Measurements from ENCODE around the gene UTP18.

The UTP18 gene

DNA sequence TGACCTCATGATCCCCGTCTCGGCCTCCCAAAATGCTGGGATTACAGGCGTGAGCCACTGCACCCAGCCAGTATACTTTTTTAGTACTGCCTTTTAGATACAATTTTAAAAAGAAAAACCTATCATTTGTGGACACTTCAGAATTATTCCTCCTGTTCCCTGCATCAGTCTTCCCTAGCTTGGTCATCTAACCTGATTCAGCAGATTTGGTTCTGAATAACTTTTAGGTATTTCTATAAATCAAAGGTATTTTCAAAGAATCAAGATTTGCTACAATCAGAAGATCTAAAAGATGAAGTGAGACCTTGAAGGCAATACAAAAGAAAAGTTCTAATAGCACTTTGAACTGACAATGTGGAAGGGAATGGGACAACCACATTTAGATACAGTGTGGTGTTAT lies 30.5 kb upstream of the UTP18 start:
- DNase-seq (ENCODE audit: low read depth, low spot score), result no peak
- TF ChIP-seq SUZ12 (IDR thresholded peaks at IDR 0.05; ENCODE audit: extremely low read depth, insufficient read depth, insufficient read length), result no peak
- no peak for TF ChIP-seq YY1 (IDR thresholded peaks at IDR 0.05; ENCODE audit: insufficient read depth, insufficient read length)
- no peak for TF ChIP-seq ZNF274 (IDR thresholded peaks at IDR 0.05; ENCODE audit: low read depth, low read length)

DNA sequence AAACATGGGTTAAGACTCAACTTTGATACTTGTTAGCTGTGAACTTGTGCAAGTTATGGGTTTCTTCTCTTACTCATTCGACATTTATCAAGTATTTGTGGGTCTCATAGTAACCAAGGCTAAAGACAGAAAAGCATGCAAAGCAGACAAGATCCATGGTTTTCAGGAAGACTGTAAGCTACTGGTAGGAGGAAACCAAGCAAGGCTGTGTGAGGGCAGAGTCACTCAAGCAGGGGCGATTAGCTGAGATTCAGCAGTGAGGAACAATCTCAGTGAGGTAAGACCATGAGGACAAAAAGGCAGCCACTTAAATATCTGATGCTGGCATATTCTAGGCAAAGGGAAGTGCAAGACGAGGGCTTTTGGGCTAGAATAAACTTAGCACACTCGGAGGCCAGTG lies 30.0 kb upstream of the UTP18 start:
- no peaks in the 10 kb centered on the region for H3K9me3 ChIP-seq (ENCODE audit: insufficient read depth, low read length)
- TF ChIP-seq ZNF274 (IDR thresholded peaks at IDR 0.05; ENCODE audit: low read depth, low read length) (no peak), SUZ12 (IDR thresholded peaks at IDR 0.05; ENCODE audit: extremely low read depth, insufficient read depth, insufficient read length) (no peak), YY1 (IDR thresholded peaks at IDR 0.05; ENCODE audit: insufficient read depth, insufficient read length) (no peak)
- H3K4me1 ChIP-seq (ENCODE audit: insufficient read depth, insufficient read length), result no peaks in the 10 kb centered on the region
- H3K36me3 ChIP-seq (ENCODE audit: insufficient read depth, insufficient read length, low read length), result peaks cover 6% of the 10 kb centered on the region
- no peak overlapping the region for H3K9ac ChIP-seq (ENCODE audit: insufficient read length, low read depth)
- DNase-seq (ENCODE audit: low read depth, low spot score), result no peak
- H3K27me3 ChIP-seq (ENCODE audit: insufficient read depth, insufficient read length), result no peaks in the 10 kb centered on the region
- no peak overlapping the region for H3K4me3 ChIP-seq (ENCODE audit: insufficient read length, low read depth)

More for the DNA sequence above, 30.5 kb upstream of the UTP18 start:
- Histone ChIP-seq H3K36me3 (ENCODE audit: insufficient read depth, insufficient read length, low read length) (peaks cover 8% of the 10 kb centered on the region), H3K9ac (ENCODE audit: insufficient read length, low read depth) (no peak overlapping the region), H3K4me3 (ENCODE audit: insufficient read length, low read depth) (no peak overlapping the region), H3K9me3 (ENCODE audit: insufficient read depth, low read length) (no peaks in the 10 kb centered on the region), H3K4me1 (ENCODE audit: insufficient read depth, insufficient read length) (no peaks in the 10 kb centered on the region), H3K27me3 (ENCODE audit: insufficient read depth, insufficient read length) (no peaks in the 10 kb centered on the region)

GRCh38 chr17:51231999-51232398 lies 28.3 kb upstream of the UTP18 start:
- Histone ChIP-seq H3K4me3 (ENCODE audit: insufficient read length, low read depth) (no peak overlapping the region), H3K27me3 (ENCODE audit: insufficient read depth, insufficient read length) (no peaks in the 10 kb centered on the region), H3K9ac (ENCODE audit: insufficient read length, low read depth) (no peak overlapping the region), H3K36me3 (ENCODE audit: insufficient read depth, insufficient read length, low read length) (peaks cover 6% of the 10 kb centered on the region), H3K9me3 (ENCODE audit: insufficient read depth, low read length) (no peaks in the 10 kb centered on the region), H3K4me1 (ENCODE audit: insufficient read depth, insufficient read length) (no peaks in the 10 kb centered on the region)
- no peak for DNase-seq (ENCODE audit: low read depth, low spot score)
- TF ChIP-seq ZNF274 (IDR thresholded peaks at IDR 0.05; ENCODE audit: low read depth, low read length) (no peak), YY1 (IDR thresholded peaks at IDR 0.05; ENCODE audit: insufficient read depth, insufficient read length) (no peak), SUZ12 (IDR thresholded peaks at IDR 0.05; ENCODE audit: extremely low read depth, insufficient read depth, insufficient read length) (no peak)

GRCh38 chr17:51234162-51234561 lies 26.2 kb upstream of the UTP18 start:
- H3K9me3 ChIP-seq (ENCODE audit: insufficient read depth, low read length), result no peaks in the 10 kb centered on the region
- TF ChIP-seq YY1 (IDR thresholded peaks at IDR 0.05; ENCODE audit: insufficient read depth, insufficient read length) (no peak), SUZ12 (IDR thresholded peaks at IDR 0.05; ENCODE audit: extremely low read depth, insufficient read depth, insufficient read length) (no peak), ZNF274 (IDR thresholded peaks at IDR 0.05; ENCODE audit: low read depth, low read length) (no peak)
- H3K27me3 ChIP-seq (ENCODE audit: insufficient read depth, insufficient read length), result no peaks in the 10 kb centered on the region
- no peak for DNase-seq (ENCODE audit: low read depth, low spot score)
- no peak overlapping the region for H3K9ac ChIP-seq (ENCODE audit: insufficient read length, low read depth)
- H3K36me3 ChIP-seq (ENCODE audit: insufficient read depth, insufficient read length, low read length), result peaks cover 6% of the 10 kb centered on the region
- no peaks in the 10 kb centered on the region for H3K4me1 ChIP-seq (ENCODE audit: insufficient read depth, insufficient read length)
- no peak overlapping the region for H3K4me3 ChIP-seq (ENCODE audit: insufficient read length, low read depth)

- no peaks in the 10 kb centered on the region for H3K27me3 ChIP-seq (ENCODE audit: insufficient read depth, insufficient read length)
- no peak for DNase-seq (ENCODE audit: low read depth, low spot score)
- no peak overlapping the region for H3K4me3 ChIP-seq (ENCODE audit: insufficient read length, low read depth)
- H3K4me1 ChIP-seq (ENCODE audit: insufficient read depth, insufficient read length), result no peaks in the 10 kb centered on the region
- peaks cover 2% of the 10 kb centered on the region for H3K36me3 ChIP-seq (ENCODE audit: insufficient read depth, insufficient read length, low read length)
- H3K9me3 ChIP-seq (ENCODE audit: insufficient read depth, low read length), result no peaks in the 10 kb centered on the region
- H3K9ac ChIP-seq (ENCODE audit: insufficient read length, low read depth), result no peak overlapping the region
- no peak for TF ChIP-seq ZNF274 (IDR thresholded peaks at IDR 0.05; ENCODE audit: low read depth, low read length)
- TF ChIP-seq SUZ12 (IDR thresholded peaks at IDR 0.05; ENCODE audit: extremely low read depth, insufficient read depth, insufficient read length), result no peak
- no peak for TF ChIP-seq YY1 (IDR thresholded peaks at IDR 0.05; ENCODE audit: insufficient read depth, insufficient read length)
These were observed 22.0 kb upstream of the UTP18 start for GRCh38 chr17:51238255-51238887.

DNA sequence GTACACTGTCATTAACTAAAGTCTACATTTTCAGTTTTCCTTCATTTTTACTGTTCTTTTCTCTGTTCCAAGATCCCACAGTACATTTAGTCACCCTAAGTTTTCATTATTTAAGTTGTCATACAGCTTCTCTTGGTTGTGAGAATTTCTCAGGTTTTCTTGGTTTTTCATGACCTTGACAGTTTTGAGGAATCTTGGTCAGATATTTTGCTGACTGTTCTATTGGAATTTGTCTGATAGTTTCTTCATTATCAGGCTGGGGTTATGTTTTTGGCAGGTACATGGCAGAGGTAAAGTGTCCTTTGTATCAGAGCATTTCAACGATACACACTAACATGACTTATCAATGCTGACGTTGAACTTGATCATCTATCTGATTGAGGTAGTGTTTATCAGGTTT lies 20.1 kb upstream of the UTP18 start:
- peaks cover 2% of the 10 kb centered on the region for H3K36me3 ChIP-seq (ENCODE audit: insufficient read depth, insufficient read length, low read length)
- H3K4me3 ChIP-seq (ENCODE audit: insufficient read length, low read depth), result no peak overlapping the region
- H3K9me3 ChIP-seq (ENCODE audit: insufficient read depth, low read length), result no peaks in the 10 kb centered on the region
- no peak overlapping the region for H3K9ac ChIP-seq (ENCODE audit: insufficient read length, low read depth)
- no peak for TF ChIP-seq SUZ12 (IDR thresholded peaks at IDR 0.05; ENCODE audit: extremely low read depth, insufficient read depth, insufficient read length)
- TF ChIP-seq YY1 (IDR thresholded peaks at IDR 0.05; ENCODE audit: insufficient read depth, insufficient read length), result no peak
- no peak for TF ChIP-seq ZNF274 (IDR thresholded peaks at IDR 0.05; ENCODE audit: low read depth, low read length)
- no peaks in the 10 kb centered on the region for H3K4me1 ChIP-seq (ENCODE audit: insufficient read depth, insufficient read length)
- no peak for DNase-seq (ENCODE audit: low read depth, low spot score)
- H3K27me3 ChIP-seq (ENCODE audit: insufficient read depth, insufficient read length), result no peaks in the 10 kb centered on the region

DNA sequence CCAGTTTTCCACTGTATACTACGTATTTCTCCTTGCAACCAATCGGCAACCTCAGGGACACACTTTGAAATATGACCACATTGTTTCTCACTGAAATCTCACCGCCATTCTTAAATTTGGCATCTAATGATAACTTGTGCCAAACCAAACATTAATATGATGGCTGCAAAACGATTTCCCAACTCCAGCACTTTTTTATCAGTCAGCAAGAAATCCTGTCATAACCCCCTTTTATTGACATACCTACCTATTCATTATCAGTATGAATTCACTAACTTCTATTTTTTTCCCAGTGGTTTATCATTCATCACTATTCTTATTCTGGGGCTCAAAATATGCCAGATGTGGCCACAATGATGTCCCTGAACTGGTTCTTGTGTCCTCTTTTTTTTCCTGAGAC lies 16.3 kb upstream of the UTP18 start:
- DNase-seq (ENCODE audit: low read depth, low spot score), result no peak
- Histone ChIP-seq H3K4me1 (ENCODE audit: insufficient read depth, insufficient read length) (no peaks in the 10 kb centered on the region), H3K4me3 (ENCODE audit: insufficient read length, low read depth) (no peak overlapping the region), H3K27me3 (ENCODE audit: insufficient read depth, insufficient read length) (no peaks in the 10 kb centered on the region), H3K9me3 (ENCODE audit: insufficient read depth, low read length) (no peaks in the 10 kb centered on the region), H3K9ac (ENCODE audit: insufficient read length, low read depth) (no peak overlapping the region), H3K36me3 (ENCODE audit: insufficient read depth, insufficient read length, low read length) (peaks cover 2% of the 10 kb centered on the region)
- TF ChIP-seq ZNF274 (IDR thresholded peaks at IDR 0.05; ENCODE audit: low read depth, low read length) (no peak), YY1 (IDR thresholded peaks at IDR 0.05; ENCODE audit: insufficient read depth, insufficient read length) (no peak), SUZ12 (IDR thresholded peaks at IDR 0.05; ENCODE audit: extremely low read depth, insufficient read depth, insufficient read length) (no peak)
